ENCODE measurements around the gene NOTCH1. TPM values are rescaled to one million over a fixed set of nuclear protein-coding genes. Genes with fewer than 3 reads are reported as not detected.

The NOTCH1 gene
- total RNA-seq, 1 donor from 2014 or later = 34.1 TPM

DNA sequence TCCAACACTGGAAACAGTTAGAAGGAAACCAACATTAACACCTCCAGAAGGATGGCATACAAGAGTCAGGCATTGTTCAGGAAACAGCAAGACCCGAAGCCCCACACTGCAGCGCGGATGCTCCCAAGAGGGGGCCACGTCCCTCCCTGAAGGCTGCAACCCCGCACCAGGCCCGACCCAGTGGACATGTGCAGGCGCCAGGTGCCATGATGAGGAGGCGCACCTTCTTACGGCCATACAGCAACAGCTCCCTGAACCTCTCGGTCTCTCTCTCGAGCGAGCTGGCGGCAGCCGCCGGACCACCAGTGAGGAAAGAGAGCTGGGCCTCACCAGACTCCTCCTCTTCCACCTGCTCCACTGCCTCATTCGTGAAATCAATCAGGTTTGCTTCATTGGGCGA is 83.2 kb downstream of the NOTCH1 start:
- Mint-ChIP-seq H3K27ac (ENCODE audit: unreplicated experiment) (no peak overlapping the region), H3K4me1 (ENCODE audit: low read depth, unreplicated experiment) (no peaks in the 10 kb centered on the region), H3K4me3 (ENCODE audit: unreplicated experiment) (no peak overlapping the region), H3K36me3 (ENCODE audit: low read depth, unreplicated experiment) (peaks cover 17% of the 10 kb centered on the region), H3K9me3 (ENCODE audit: unreplicated experiment) (no peaks in the 10 kb centered on the region), H3K27me3 (ENCODE audit: low read depth, unreplicated experiment) (no peaks in the 10 kb centered on the region)
- Histone ChIP-seq H3K4me1 (ENCODE audit: insufficient read depth, low read length) (no peaks in the 10 kb centered on the region), H3K4me3 (ENCODE audit: insufficient read depth, low read depth, low read length) (no peak overlapping the region), H3K9me3 (ENCODE audit: insufficient read depth, low read depth, low read length) (no peaks in the 10 kb centered on the region), H3K27ac (ENCODE audit: low read depth, low read length) (no peak overlapping the region), H3K79me2 (ENCODE audit: insufficient read depth, low read length) (peaks cover 40% of the 10 kb centered on the region), H4K20me1 (ENCODE audit: insufficient read depth, low read length) (peaks cover 73% of the 10 kb centered on the region), H3K36me3 (ENCODE audit: insufficient read depth, low read length) (peaks cover 55% of the 10 kb centered on the region), H3K4me2 (ENCODE audit: low read length) (no peak overlapping the region), H3K9ac (ENCODE audit: low read length) (no peak overlapping the region), H2AFZ (ENCODE audit: low read depth, low read length) (no peak overlapping the region), H3K27me3 (ENCODE audit: insufficient read depth, low read length) (no peaks in the 10 kb centered on the region)
- DNase-seq (ENCODE audit: low read depth) (no peak), FAIRE-seq (no peak)
- TF ChIP-seq, protein P1, sequence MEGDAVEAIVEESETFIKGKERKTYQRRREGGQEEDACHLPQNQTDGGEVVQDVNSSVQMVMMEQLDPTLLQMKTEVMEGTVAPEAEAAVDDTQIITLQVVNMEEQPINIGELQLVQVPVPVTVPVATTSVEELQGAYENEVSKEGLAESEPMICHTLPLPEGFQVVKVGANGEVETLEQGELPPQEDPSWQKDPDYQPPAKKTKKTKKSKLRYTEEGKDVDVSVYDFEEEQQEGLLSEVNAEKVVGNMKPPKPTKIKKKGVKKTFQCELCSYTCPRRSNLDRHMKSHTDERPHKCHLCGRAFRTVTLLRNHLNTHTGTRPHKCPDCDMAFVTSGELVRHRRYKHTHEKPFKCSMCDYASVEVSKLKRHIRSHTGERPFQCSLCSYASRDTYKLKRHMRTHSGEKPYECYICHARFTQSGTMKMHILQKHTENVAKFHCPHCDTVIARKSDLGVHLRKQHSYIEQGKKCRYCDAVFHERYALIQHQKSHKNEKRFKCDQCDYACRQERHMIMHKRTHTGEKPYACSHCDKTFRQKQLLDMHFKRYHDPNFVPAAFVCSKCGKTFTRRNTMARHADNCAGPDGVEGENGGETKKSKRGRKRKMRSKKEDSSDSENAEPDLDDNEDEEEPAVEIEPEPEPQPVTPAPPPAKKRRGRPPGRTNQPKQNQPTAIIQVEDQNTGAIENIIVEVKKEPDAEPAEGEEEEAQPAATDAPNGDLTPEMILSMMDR (IDR thresholded peaks at IDR 0.05; ENCODE audit: insufficient read depth, low read depth, low read length) = no peak
- no peak for TF ChIP-seq EZH2 (IDR thresholded peaks at IDR 0.05; ENCODE audit: insufficient read depth, low read length)

DNA sequence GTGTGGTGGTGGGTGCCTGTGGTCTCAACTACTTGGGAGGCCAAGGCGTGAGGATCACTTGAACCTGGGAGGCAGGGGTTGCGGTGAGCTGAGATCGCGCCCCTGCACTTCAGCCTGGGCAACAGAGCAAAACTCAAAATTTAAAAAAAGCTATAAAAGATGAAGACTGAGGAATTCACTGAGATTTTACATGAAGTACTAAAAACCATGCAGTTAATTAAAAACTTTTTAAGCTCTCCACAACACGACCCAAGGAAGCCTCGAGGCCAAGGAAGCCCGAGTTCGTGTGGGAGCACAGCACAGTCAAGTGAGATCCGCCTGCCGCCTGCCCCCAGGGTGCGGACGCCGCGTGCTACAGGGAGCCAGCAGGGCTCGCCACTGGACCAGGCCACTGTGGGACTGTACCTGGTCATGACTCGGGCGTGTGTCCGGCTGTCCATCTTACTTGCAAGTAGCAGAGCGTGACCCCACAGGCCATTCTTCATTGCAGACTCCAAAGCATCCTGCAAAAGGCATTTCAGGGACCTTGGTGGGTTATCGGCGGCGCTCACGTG is 85.0 kb downstream of the NOTCH1 start:
- H3K4me1 Mint-ChIP-seq (ENCODE audit: low read depth, unreplicated experiment) = no peaks in the 10 kb centered on the region
- DNase-seq (ENCODE audit: low read depth) (no peak), FAIRE-seq (no peak)
- H3K79me2 ChIP-seq (ENCODE audit: insufficient read depth, low read length) = peaks cover 34% of the 10 kb centered on the region
- H3K27ac Mint-ChIP-seq (ENCODE audit: unreplicated experiment) = no peak overlapping the region
- no peak overlapping the region for H3K4me2 ChIP-seq (ENCODE audit: low read length)
- H3K9me3 ChIP-seq (ENCODE audit: insufficient read depth, low read depth, low read length) = no peaks in the 10 kb centered on the region
- peaks cover 22% of the 10 kb centered on the region for H3K36me3 Mint-ChIP-seq (ENCODE audit: low read depth, unreplicated experiment)
- peaks cover 80% of the 10 kb centered on the region for H4K20me1 ChIP-seq (ENCODE audit: insufficient read depth, low read length)
- peaks cover 55% of the 10 kb centered on the region for H3K36me3 ChIP-seq (ENCODE audit: insufficient read depth, low read length)
- no peaks in the 10 kb centered on the region for H3K9me3 Mint-ChIP-seq (ENCODE audit: unreplicated experiment)
- H3K9ac ChIP-seq (ENCODE audit: low read length) = no peak overlapping the region
- H3K4me3 Mint-ChIP-seq (ENCODE audit: unreplicated experiment) = no peak overlapping the region
- H3K4me1 ChIP-seq (ENCODE audit: insufficient read depth, low read length) = no peaks in the 10 kb centered on the region
- H3K4me3 ChIP-seq (ENCODE audit: insufficient read depth, low read depth, low read length) = no peak overlapping the region
- no peak overlapping the region for H3K27ac ChIP-seq (ENCODE audit: low read depth, low read length)
- H3K27me3 Mint-ChIP-seq (ENCODE audit: low read depth, unreplicated experiment) = no peaks in the 10 kb centered on the region
- no peak overlapping the region for H2AFZ ChIP-seq (ENCODE audit: low read depth, low read length)
- no peak for TF ChIP-seq EZH2 (IDR thresholded peaks at IDR 0.05; ENCODE audit: insufficient read depth, low read length)
- TF ChIP-seq, protein P1 (IDR thresholded peaks at IDR 0.05; ENCODE audit: insufficient read depth, low read depth, low read length) = no peak
- no peaks in the 10 kb centered on the region for H3K27me3 ChIP-seq (ENCODE audit: insufficient read depth, low read length)

DNA sequence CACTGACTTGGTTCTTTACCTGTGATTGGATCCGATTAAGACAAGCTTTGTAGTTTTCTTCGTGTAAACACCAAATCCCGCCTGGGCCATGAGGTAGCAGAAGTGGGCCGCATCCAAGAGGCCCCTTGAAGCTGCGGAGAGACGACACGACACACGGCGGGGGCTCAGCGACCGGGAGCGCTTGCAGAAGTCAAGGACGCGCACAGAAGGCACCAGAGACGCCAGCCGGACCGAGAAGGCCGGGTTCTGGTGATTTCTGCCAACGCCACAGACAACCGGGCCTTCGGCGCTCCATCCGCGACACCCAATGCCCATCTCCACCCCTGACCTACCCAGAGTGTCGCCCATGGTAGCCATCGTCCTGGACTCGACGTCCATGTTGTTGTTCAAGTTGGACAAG is 86.4 kb downstream of the NOTCH1 start:
- FAIRE-seq (no peak), DNase-seq (ENCODE audit: low read depth) (no peak)
- H4K20me1 ChIP-seq (ENCODE audit: insufficient read depth, low read length) = peaks cover 75% of the 10 kb centered on the region
- no peaks in the 10 kb centered on the region for H3K27me3 Mint-ChIP-seq (ENCODE audit: low read depth, unreplicated experiment)
- TF ChIP-seq, protein P1 (IDR thresholded peaks at IDR 0.05; ENCODE audit: insufficient read depth, low read depth, low read length) = no peak
- TF ChIP-seq EZH2 (IDR thresholded peaks at IDR 0.05; ENCODE audit: insufficient read depth, low read length) = no peak
- H3K4me3 Mint-ChIP-seq (ENCODE audit: unreplicated experiment) = no peak overlapping the region
- no peaks in the 10 kb centered on the region for H3K4me1 Mint-ChIP-seq (ENCODE audit: low read depth, unreplicated experiment)
- no peak overlapping the region for H3K27ac ChIP-seq (ENCODE audit: low read depth, low read length)
- no peaks in the 10 kb centered on the region for H3K9me3 Mint-ChIP-seq (ENCODE audit: unreplicated experiment)
- H3K36me3 Mint-ChIP-seq (ENCODE audit: low read depth, unreplicated experiment) = peaks cover 26% of the 10 kb centered on the region
- no peak overlapping the region for H2AFZ ChIP-seq (ENCODE audit: low read depth, low read length)
- H3K4me2 ChIP-seq (ENCODE audit: low read length) = no peak overlapping the region
- H3K27ac Mint-ChIP-seq (ENCODE audit: unreplicated experiment) = no peak overlapping the region
- H3K4me3 ChIP-seq (ENCODE audit: insufficient read depth, low read depth, low read length) = no peak overlapping the region
- H3K27me3 ChIP-seq (ENCODE audit: insufficient read depth, low read length) = no peaks in the 10 kb centered on the region
- no peaks in the 10 kb centered on the region for H3K4me1 ChIP-seq (ENCODE audit: insufficient read depth, low read length)
- H3K79me2 ChIP-seq (ENCODE audit: insufficient read depth, low read length) = peaks cover 33% of the 10 kb centered on the region
- H3K9ac ChIP-seq (ENCODE audit: low read length) = no peak overlapping the region
- H3K36me3 ChIP-seq (ENCODE audit: insufficient read depth, low read length) = peaks cover 48% of the 10 kb centered on the region
- H3K9me3 ChIP-seq (ENCODE audit: insufficient read depth, low read depth, low read length) = no peaks in the 10 kb centered on the region
